Tibial nerve (tissue), 4 donors: ENCODE measurements around the gene RALA. TPM values are rescaled to one million over a fixed set of nuclear protein-coding genes. Genes with fewer than 3 reads are reported as not detected.
"Not testable (repeated sequence)": the region's sequence is repeated elsewhere in the genome, so short reads cannot be mapped to it uniquely, and the experiment has no call there.

ENCODE experiments used
- DNase-seq, 2 donors: peaks; one replicate each; pipeline ENCODE4 v3.0.0-alpha.2; 2019; ENCODE audit warnings: low spot score in 2 of 2
- H3K27ac ChIP-seq, 4 donors: fragments of 200-600 bp; sonication (generic) in 3 of 4; one replicate each; pipeline ENCODE4 v1.5.1; 2017 to 2019; ENCODE audit warnings: mild to moderate bottlenecking in 1 of 4
- H3K27me3 ChIP-seq, 2 donors: fragments of 200-600 bp; sonication (generic) in 1 of 2; one replicate each; pipeline versions ENCODE4 v1.5.1 to v1.6.0; 2017 to 2019
- H3K36me3 ChIP-seq, 3 donors: fragments of 200-600 bp; sonication (generic); one replicate each; pipeline ENCODE4 v1.5.1; 2018 to 2019
- H3K4me1 ChIP-seq, 4 donors: fragments of 200-600 bp; sonication (generic) in 3 of 4; one replicate each; pipeline ENCODE4 v1.5.1; 2017 to 2019
- H3K4me3 ChIP-seq, 4 donors: fragments of 200-600 bp; sonication (generic) in 3 of 4; one replicate each; pipeline ENCODE4 v1.5.1; 2017 to 2019; ENCODE audit warnings: mild to moderate bottlenecking in 1 of 4, moderate library complexity in 1 of 4
- H3K9me3 ChIP-seq, 4 donors: fragments of 200-600 bp; sonication (generic) in 3 of 4; one replicate each; pipeline ENCODE4 v1.5.1; 2017 to 2019
- CTCF ChIP-seq, 5 experiments: fragments of 200-600 bp in 3 of 5; fragments of 450-650 bp in 2 of 5; sonication (generic) in 3 of 5; IDR thresholded peaks; one replicate each; pipeline ENCODE4 v1.5.1; 2016 to 2019; ENCODE audit warnings: antibody characterized with exemption in 5 of 5, mild to moderate bottlenecking in 3 of 5, moderate library complexity in 2 of 5
- EP300 ChIP-seq, 2 donors: sonication (generic); formaldehyde crosslinking; IDR thresholded peaks; one replicate each; pipeline ENCODE4 v1.6.1; 2017; ENCODE audit warnings: antibody characterized with exemption in 2 of 2, mild to moderate bottlenecking in 1 of 2
- POLR2A ChIP-seq, 2 donors: fragments of 450-650 bp; IDR thresholded peaks; one replicate each; pipeline ENCODE4 v1.6.1; 2017; ENCODE audit warnings: antibody characterized with exemption in 2 of 2, mild to moderate bottlenecking in 2 of 2, moderate library complexity in 2 of 2
- WGBS, 2 donors: methylation state at CpG; one replicate each; pipeline ENCODE4 v1.1.5; 2018; 5-methylcytosine and 5-hydroxymethylcytosine counted together
- total RNA-seq, 4 donors: library from RNA; depleted of rRNA; stranded (reverse); fragments of >200 nt; gene quantifications; one replicate each; pipeline ENCODE4 v1.1.0, GENCODE V29; 2016

RALA gene
- total RNA-seq, 4 donors from 2014 or later = 16.7 to 38.2 (median 23.9) TPM

GRCh38 chr7:39676346-39676745 is 53.0 kb downstream of the RALA start:
- Histone ChIP-seq H3K27me3 (no peaks in the 10 kb centered on the region), H3K4me3 (no peak overlapping the region), H3K9me3 (no peaks in the 10 kb centered on the region), H3K4me1 (no peaks in the 10 kb centered on the region), H3K36me3 (no peaks in the 10 kb centered on the region), H3K27ac (no peak overlapping the region)
- 79 to 88% methylated on average over 2 of the region's 2 CpGs for WGBS, 2 donors
- no peak for DNase-seq
- TF ChIP-seq CTCF (IDR thresholded peaks at IDR 0.05) (no peak), EP300 (IDR thresholded peaks at IDR 0.05) (no peak), POLR2A (IDR thresholded peaks at IDR 0.05) (no peak)

- Histone ChIP-seq H3K36me3 (no peaks in the 10 kb centered on the region), H3K4me3 (no peak overlapping the region), H3K27me3 (no peaks in the 10 kb centered on the region), H3K27ac (no peak overlapping the region), H3K4me1 (peaks cover 0 to 25% (median 4%) of the 10 kb centered on the region in 4 donors), H3K9me3 (no peaks in the 10 kb centered on the region)
- WGBS, 2 donors = 68 to 77% methylated on average over 6 of the region's 6 CpGs
- TF ChIP-seq CTCF (IDR thresholded peaks at IDR 0.05) (no peak), POLR2A (IDR thresholded peaks at IDR 0.05) (no peak), EP300 (IDR thresholded peaks at IDR 0.05) (no peak)
- DNase-seq = no peak
These were observed 55.7 kb downstream of the RALA start for GRCh38 chr7:39678930-39679709.

- not testable (repeated sequence) for H3K36me3 ChIP-seq, H3K9me3 ChIP-seq, H3K27ac ChIP-seq, DNase-seq, H3K4me3 ChIP-seq, H3K27me3 ChIP-seq
- 92 to 94% methylated on average over 9 of the region's 9 CpGs for WGBS, 2 donors
- peaks cover 0 to 28% (median 5%) of the 10 kb centered on the region in 4 donors for H3K4me1 ChIP-seq
These were observed 56.5 kb downstream of the RALA start for GRCh38 chr7:39679874-39680273.

- Histone ChIP-seq H3K9me3 (no peaks in the 10 kb centered on the region), H3K36me3 (no peaks in the 10 kb centered on the region), H3K27me3 (no peaks in the 10 kb centered on the region), H3K27ac (no peak overlapping the region), H3K4me1 (peaks cover 0 to 28% (median 5%) of the 10 kb centered on the region in 4 donors), H3K4me3 (no peak overlapping the region)
- 73 to 79% methylated on average over 3 of the region's 3 CpGs for WGBS, 2 donors
- TF ChIP-seq POLR2A (IDR thresholded peaks at IDR 0.05) (no peak), CTCF (IDR thresholded peaks at IDR 0.05) (no peak), EP300 (IDR thresholded peaks at IDR 0.05) (no peak)
- DNase-seq = no peak
These were observed 58.6 kb downstream of the RALA start for GRCh38 chr7:39681887-39682441.

GRCh38 chr7:39683216-39683845 is 60.0 kb downstream of the RALA start:
- Histone ChIP-seq H3K27ac (peak overlapping the region in 1 of 4 donors; percentile 7), H3K4me1 (peaks cover 0 to 28% (median 5%) of the 10 kb centered on the region in 4 donors), H3K36me3 (peaks cover 0 to 7% (median 0%) of the 10 kb centered on the region in 3 donors), H3K9me3 (no peaks in the 10 kb centered on the region), H3K4me3 (no peak overlapping the region), H3K27me3 (no peaks in the 10 kb centered on the region)
- DNase-seq = no peak
- no peak for TF ChIP-seq CTCF (IDR thresholded peaks at IDR 0.05)
- no peak for TF ChIP-seq POLR2A (IDR thresholded peaks at IDR 0.05)
- TF ChIP-seq EP300 (IDR thresholded peaks at IDR 0.05) = no peak
- WGBS, 2 donors = 46 to 52% methylated on average over 2 of the region's 2 CpGs
